B cell (primary cell): ENCODE results near the gene GPC5.
"Not testable (repeated sequence)": the region's sequence is repeated elsewhere in the genome, so short reads cannot be mapped to it uniquely, and the experiment has no call there.

Source experiments
- CTCF ChIP-seq: fragments of 200-600 bp; IDR thresholded peaks from one replicate; pipeline ENCODE4 v1.8.0; 2022; ENCODE audit warnings: antibody characterized with exemption, mild to moderate bottlenecking
- EZH2 ChIP-seq: IDR thresholded peaks from 2 replicates; pipeline ENCODE4 v1.6.1; 2012; ENCODE audit warnings: borderline replicate concordance, low read depth, mild to moderate bottlenecking, moderate library complexity, low read length; ENCODE audit not compliant: insufficient read depth, poor library complexity, severe bottlenecking

- TF ChIP-seq CTCF, EZH2: not testable (repeated sequence)
Measured at GRCh38 chr13:91781982-91782691, 383.7 kb downstream of the GPC5 start.
